PC-9 (cell line): ENCODE results near the gene KRTAP1-1. TPM values are rescaled to one million over a fixed set of nuclear protein-coding genes. Genes with fewer than 3 reads are reported as not detected.

ENCODE experiments used
- BruUV-seq: library from RNA; stranded (reverse); fragments of 400-500 nt; replicated peaks from 2 replicates; lab custom pipeline; 2021; lab: Mats Ljungman, UMichigan
- CTCF ChIA-PET: fragments of 300-600 bp; sonication (Branson Sonifier 250); formaldehyde crosslinking; loops from one replicate; lab custom pipeline; 2022; ENCODE audit warnings: antibody characterized with exemption; lab: Charles Lee
- POLR2A ChIA-PET: fragments of 300-600 bp; sonication (Branson Sonifier 250); formaldehyde crosslinking; loops from one replicate; lab custom pipeline; 2022; ENCODE audit warnings: antibody characterized with exemption; ENCODE audit not compliant: unreplicated experiment; lab: Charles Lee
- DNase-seq, 2 experiments: peaks; one replicate each; pipeline versions ENCODE4 v3.0.0 to v3.0.0-alpha.2; 2015 to 2022; ENCODE audit warnings: mixed read lengths in 1 of 2
- H2AFZ ChIP-seq: fragments of 200-600 bp; sonication (generic); 2 replicates; pipeline ENCODE4 v1.8.1; 2017; ENCODE audit warnings: antibody characterized with exemption
- H3F3A ChIP-seq: fragments of 200-600 bp; sonication (generic); 2 replicates; pipeline ENCODE4 v1.8.1; 2017; ENCODE audit warnings: antibody characterized with exemption, mild to moderate bottlenecking, low read depth; ENCODE audit not compliant: insufficient read depth
- H3K27ac ChIP-seq: fragments of 200-600 bp; sonication (generic); 2 replicates; pipeline ENCODE4 v1.6.1; 2016; ENCODE audit warnings: mixed run types
- H3K27me3 ChIP-seq: fragments of 200-600 bp; sonication (generic); 2 replicates; pipeline ENCODE4 v1.6.1; 2016; ENCODE audit warnings: low read depth, mixed run types; ENCODE audit not compliant: insufficient read depth
- H3K36me3 ChIP-seq: fragments of 200-600 bp; sonication (generic); 2 replicates; pipeline ENCODE4 v1.6.1; 2016; ENCODE audit warnings: low read depth, mixed run types
- H3K4me1 ChIP-seq: fragments of 200-600 bp; sonication (generic); replicated peaks from 2 replicates; pipeline ENCODE4 v1.6.1; 2016; ENCODE audit warnings: mixed run types; ENCODE audit not compliant: insufficient read depth
- H3K4me2 ChIP-seq: fragments of 200-600 bp; sonication (generic); 2 replicates; pipeline ENCODE4 v1.6.1; 2017; ENCODE audit warnings: mixed run types
- H3K4me3 ChIP-seq: fragments of 200-600 bp; sonication (generic); 2 replicates; pipeline ENCODE4 v1.6.1; 2016; ENCODE audit warnings: mixed run types
- H3K79me2 ChIP-seq: fragments of 200-600 bp; sonication (generic); 2 replicates; pipeline ENCODE4 v1.6.1; 2017; ENCODE audit warnings: low read depth, mixed run types
- H3K9me2 ChIP-seq: fragments of 200-600 bp; sonication (generic); 2 replicates; pipeline ENCODE4 v1.8.1; 2017; ENCODE audit warnings: mild to moderate bottlenecking; ENCODE audit not compliant: insufficient read depth
- H3K9me3 ChIP-seq: fragments of 200-600 bp; sonication (generic); 2 replicates; pipeline ENCODE4 v1.8.1; 2016; ENCODE audit warnings: low read depth; ENCODE audit not compliant: insufficient read depth
- H4K20me1 ChIP-seq: fragments of 200-600 bp; sonication (generic); 2 replicates; pipeline ENCODE4 v1.8.1; 2017; ENCODE audit not compliant: insufficient read depth
- CTCF ChIP-seq: fragments of 200-600 bp; sonication (generic); conservative IDR thresholded peaks from 2 replicates; pipeline ENCODE4 v1.6.1; 2017; ENCODE audit warnings: mixed run types, antibody characterized with exemption, mild to moderate bottlenecking, moderate library complexity
- EZH2 ChIP-seq: fragments of 200-600 bp; sonication (generic); IDR thresholded peaks from 2 replicates; pipeline ENCODE4 v1.8.0; 2017; ENCODE audit warnings: antibody characterized with exemption, low read depth
- intact Hi-C: fragments of 100-400 bp; cut with micrococcal nuclease; formaldehyde crosslinking; loops from one replicate; pipeline ENCODE4 v1.10.0; 2022; ENCODE audit not compliant: unreplicated experiment
- total RNA-seq: library from RNA; stranded (reverse); gene quantifications from 2 replicates; pipeline ENCODE4 v1.2.3, GENCODE V29; 2021

Gene KRTAP1-1
- total RNA-seq, 1 experiment from 2014 or later: not detected

- intact Hi-C loops: no loop called here
- DNase-seq: no peak
- ChIA-PET CTCF (no interaction called here), POLR2A (no interaction called here)
- H3F3A ChIP-seq: peaks cover 44% of the 10 kb centered on the region
- no peak overlapping the region for H2AFZ ChIP-seq
- H3K79me2 ChIP-seq: no peaks in the 10 kb centered on the region
- no peaks in the 10 kb centered on the region for H3K36me3 ChIP-seq
- H3K4me2 ChIP-seq: peak overlapping the region; percentile 15
- TF ChIP-seq EZH2: no peak
- no peak for TF ChIP-seq CTCF
- no peaks in the 10 kb centered on the region for H3K9me3 ChIP-seq
- no peaks in the 10 kb centered on the region for H4K20me1 ChIP-seq
- BruUV-seq: no TSS peak
- H3K9me2 ChIP-seq: no peaks in the 10 kb centered on the region
- no peaks in the 10 kb centered on the region for H3K27me3 ChIP-seq
- peaks cover 69% of the 10 kb centered on the region for H3K4me1 ChIP-seq
- H3K4me3 ChIP-seq: no peak overlapping the region
- peak overlapping the region; percentile 85 for H3K27ac ChIP-seq
These were observed 28.7 kb downstream of the KRTAP1-1 start for GRCh38 chr17:41012326-41013120.

- Histone ChIP-seq H3K9me3 (no peaks in the 10 kb centered on the region; the same call in 1 of the 2 replicates), H3K4me1 (peaks cover 68% of the 10 kb centered on the region), H3K36me3 (no peaks in the 10 kb centered on the region), H3F3A (peaks cover 44% of the 10 kb centered on the region), H2AFZ (no peak overlapping the region), H3K27ac (peak overlapping the region; percentile 59), H3K4me3 (no peak overlapping the region), H4K20me1 (no peaks in the 10 kb centered on the region), H3K9me2 (no peaks in the 10 kb centered on the region), H3K79me2 (no peaks in the 10 kb centered on the region), H3K4me2 (peak overlapping the region; percentile 34), H3K27me3 (no peaks in the 10 kb centered on the region)
- no peak for DNase-seq
- no TSS peak for BruUV-seq
- intact Hi-C loops: no loop called here
- TF ChIP-seq CTCF (no peak), EZH2 (no peak)
- CTCF ChIA-PET: no interaction called here
- POLR2A ChIA-PET: interaction anchor here (0.7 kb wide), 1 partner anchor 75 kb away, joined by 3 read pairs; no protein-coding TSS in a partner anchor
These were observed 30.8 kb downstream of the KRTAP1-1 start for GRCh38 chr17:41010441-41010840.

GRCh38 chr17:41009936-41010335, 31.3 kb downstream of the KRTAP1-1 start:
- peaks cover 44% of the 10 kb centered on the region for H3F3A ChIP-seq
- no peaks in the 10 kb centered on the region for H3K9me2 ChIP-seq
- no peak overlapping the region for H3K4me3 ChIP-seq
- H3K27me3 ChIP-seq: no peaks in the 10 kb centered on the region
- no peaks in the 10 kb centered on the region for H3K36me3 ChIP-seq
- no peak for TF ChIP-seq CTCF
- no peak for TF ChIP-seq EZH2
- intact Hi-C loops: no loop called here
- H3K9me3 ChIP-seq: no peaks in the 10 kb centered on the region; the same call in 1 of the 2 replicates
- CTCF ChIA-PET: no interaction called here
- no peak overlapping the region for H2AFZ ChIP-seq
- H3K4me1 ChIP-seq: peaks cover 63% of the 10 kb centered on the region
- peak overlapping the region; percentile 59 for H3K27ac ChIP-seq
- BruUV-seq: no TSS peak
- H3K79me2 ChIP-seq: no peaks in the 10 kb centered on the region
- no peak for DNase-seq
- POLR2A ChIA-PET: interaction anchor here (0.6 to 1.0 kb wide), 4 partner anchors 48 to 484 kb away, joined by 3 to 10 read pairs (median 6); no protein-coding TSS in a partner anchor
- H4K20me1 ChIP-seq: no peaks in the 10 kb centered on the region
- H3K4me2 ChIP-seq: peak overlapping the region; percentile 34
